Neural crest cell (in vitro differentiated cells): ENCODE data around the gene SLC1A3. TPM values are rescaled to one million over a fixed set of nuclear protein-coding genes. Genes with fewer than 3 reads are reported as not detected.

ENCODE experiments used
- DNase-seq: peaks from one replicate; pipeline ENCODE4 v3.0.0; 2021; ENCODE audit warnings: low read depth, mixed read lengths, low spot score
- H3K27ac Mint-ChIP-seq: one replicate; pipeline ENCODE4 v1.8.0; 2021; ENCODE audit warnings: mild to moderate bottlenecking, mixed read lengths; ENCODE audit not compliant: unreplicated experiment
- H3K27me3 Mint-ChIP-seq: 2 replicates; pipeline ENCODE4 v1.8.0; 2021; ENCODE audit warnings: low read depth, mild to moderate bottlenecking, mixed read lengths
- H3K36me3 Mint-ChIP-seq: 2 replicates; pipeline ENCODE4 v1.8.0; 2021; ENCODE audit warnings: low read depth, mild to moderate bottlenecking, mixed read lengths
- H3K4me1 Mint-ChIP-seq: 2 replicates; pipeline ENCODE4 v1.8.0; 2021; ENCODE audit warnings: mixed read lengths
- H3K4me3 Mint-ChIP-seq: one replicate; pipeline ENCODE4 v1.8.0; 2021; ENCODE audit warnings: mild to moderate bottlenecking, mixed read lengths
- H3K9me3 Mint-ChIP-seq: 2 replicates; pipeline ENCODE4 v1.8.0; 2021; ENCODE audit warnings: mixed read lengths
- total RNA-seq: library from RNA; stranded (reverse); gene quantifications from 2 replicates; pipeline ENCODE4 v1.2.1, GENCODE V29; 2021
- TF ChIP-seq, protein P1 (sequence below): fragments of 200-600 bp; sonication (generic); conservative IDR thresholded peaks from 2 replicates; pipeline ENCODE4 v1.5.0; 2021; ENCODE audit warnings: antibody characterized with exemption, mild to moderate bottlenecking

The SLC1A3 gene
- total RNA-seq, 1 donor from 2014 or later, result 26.5 TPM

DNA sequence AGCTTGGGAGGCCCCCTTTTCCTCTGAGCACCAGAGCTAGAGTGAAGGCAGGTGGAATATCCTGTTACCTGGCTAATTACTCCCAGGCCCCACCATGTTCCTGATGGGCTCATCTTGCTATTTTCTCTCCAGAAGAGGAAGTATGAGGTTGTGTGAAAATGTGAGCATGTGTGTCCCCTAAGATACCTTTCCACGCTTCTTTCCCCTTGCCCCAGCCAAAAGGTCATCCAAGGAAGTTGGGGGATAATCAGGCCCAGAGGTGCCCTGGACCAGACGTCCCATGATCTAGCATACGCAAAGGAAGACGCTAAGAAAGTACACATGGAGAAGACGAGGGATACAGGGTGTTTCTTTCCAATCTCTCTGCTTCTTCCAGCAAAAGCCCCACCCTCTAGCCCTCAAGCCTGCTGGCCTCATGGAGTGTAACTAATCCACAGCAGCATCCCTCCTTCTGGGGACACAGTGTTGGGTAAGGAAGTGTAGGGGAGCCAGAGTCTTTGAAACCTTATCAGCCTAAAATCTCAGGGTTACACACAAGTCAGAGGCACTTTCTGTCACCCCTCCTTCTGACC lies 115.3 kb downstream of the SLC1A3 start:
- TF ChIP-seq, protein P1, sequence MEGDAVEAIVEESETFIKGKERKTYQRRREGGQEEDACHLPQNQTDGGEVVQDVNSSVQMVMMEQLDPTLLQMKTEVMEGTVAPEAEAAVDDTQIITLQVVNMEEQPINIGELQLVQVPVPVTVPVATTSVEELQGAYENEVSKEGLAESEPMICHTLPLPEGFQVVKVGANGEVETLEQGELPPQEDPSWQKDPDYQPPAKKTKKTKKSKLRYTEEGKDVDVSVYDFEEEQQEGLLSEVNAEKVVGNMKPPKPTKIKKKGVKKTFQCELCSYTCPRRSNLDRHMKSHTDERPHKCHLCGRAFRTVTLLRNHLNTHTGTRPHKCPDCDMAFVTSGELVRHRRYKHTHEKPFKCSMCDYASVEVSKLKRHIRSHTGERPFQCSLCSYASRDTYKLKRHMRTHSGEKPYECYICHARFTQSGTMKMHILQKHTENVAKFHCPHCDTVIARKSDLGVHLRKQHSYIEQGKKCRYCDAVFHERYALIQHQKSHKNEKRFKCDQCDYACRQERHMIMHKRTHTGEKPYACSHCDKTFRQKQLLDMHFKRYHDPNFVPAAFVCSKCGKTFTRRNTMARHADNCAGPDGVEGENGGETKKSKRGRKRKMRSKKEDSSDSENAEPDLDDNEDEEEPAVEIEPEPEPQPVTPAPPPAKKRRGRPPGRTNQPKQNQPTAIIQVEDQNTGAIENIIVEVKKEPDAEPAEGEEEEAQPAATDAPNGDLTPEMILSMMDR, result no peak
- no peaks in the 10 kb centered on the region for H3K9me3 Mint-ChIP-seq
- DNase-seq, result no peak
- H3K4me1 Mint-ChIP-seq, result peaks cover 17% of the 10 kb centered on the region
- no peak overlapping the region for H3K27ac Mint-ChIP-seq
- H3K36me3 Mint-ChIP-seq, result no peaks in the 10 kb centered on the region
- H3K27me3 Mint-ChIP-seq, result no peaks in the 10 kb centered on the region
- H3K4me3 Mint-ChIP-seq, result no peak overlapping the region

DNA sequence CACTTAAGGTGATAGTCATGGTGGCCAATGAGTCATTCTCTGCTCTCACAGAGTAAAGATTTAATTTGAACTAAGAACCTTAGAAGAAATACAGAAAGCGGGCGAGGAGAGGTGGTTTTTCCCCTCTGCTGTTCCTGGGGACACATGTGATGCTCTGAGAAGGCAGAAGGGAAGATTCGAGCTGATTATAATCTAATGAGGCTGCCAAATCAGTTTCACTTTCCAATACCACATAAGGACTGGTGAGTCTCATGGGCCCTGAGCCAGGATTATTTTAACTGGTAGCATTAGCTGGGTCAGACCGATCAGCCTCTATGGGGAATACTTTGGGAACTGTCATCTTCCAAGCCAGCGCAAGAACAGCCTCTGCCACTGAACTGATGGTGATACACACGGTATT lies 116.5 kb downstream of the SLC1A3 start:
- no peak overlapping the region for H3K4me3 Mint-ChIP-seq
- no peak for DNase-seq
- H3K9me3 Mint-ChIP-seq, result no peaks in the 10 kb centered on the region
- peaks cover 9% of the 10 kb centered on the region for H3K4me1 Mint-ChIP-seq
- no peak overlapping the region for H3K27ac Mint-ChIP-seq
- TF ChIP-seq, protein P1, result no peak
- H3K27me3 Mint-ChIP-seq, result no peaks in the 10 kb centered on the region
- no peaks in the 10 kb centered on the region for H3K36me3 Mint-ChIP-seq

DNA sequence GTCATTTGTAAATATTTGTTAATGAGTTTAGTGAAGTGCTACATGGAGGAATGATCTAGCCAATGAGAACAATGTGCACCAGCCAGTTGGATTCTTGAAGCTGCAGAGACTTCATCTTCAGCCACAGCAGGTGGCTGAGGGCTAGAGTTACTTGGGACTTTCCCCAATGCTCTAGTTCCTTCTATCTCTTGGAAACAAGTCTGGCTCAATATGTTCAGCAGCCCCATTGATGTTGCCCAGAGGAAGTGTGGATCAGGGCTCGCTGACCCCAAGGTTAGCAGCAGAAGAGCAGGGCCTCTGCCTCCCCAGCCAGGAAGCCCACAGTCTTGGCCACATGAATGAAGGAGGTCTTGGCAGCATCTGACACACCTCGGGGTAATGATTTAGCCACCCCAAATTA lies 117.5 kb downstream of the SLC1A3 start:
- Mint-ChIP-seq H3K27me3 (peaks cover 2% of the 10 kb centered on the region), H3K4me1 (peaks cover 12% of the 10 kb centered on the region), H3K27ac (no peak overlapping the region), H3K36me3 (no peaks in the 10 kb centered on the region), H3K9me3 (no peaks in the 10 kb centered on the region), H3K4me3 (no peak overlapping the region)
- TF ChIP-seq, protein P1, result no peak
- no peak for DNase-seq

DNA sequence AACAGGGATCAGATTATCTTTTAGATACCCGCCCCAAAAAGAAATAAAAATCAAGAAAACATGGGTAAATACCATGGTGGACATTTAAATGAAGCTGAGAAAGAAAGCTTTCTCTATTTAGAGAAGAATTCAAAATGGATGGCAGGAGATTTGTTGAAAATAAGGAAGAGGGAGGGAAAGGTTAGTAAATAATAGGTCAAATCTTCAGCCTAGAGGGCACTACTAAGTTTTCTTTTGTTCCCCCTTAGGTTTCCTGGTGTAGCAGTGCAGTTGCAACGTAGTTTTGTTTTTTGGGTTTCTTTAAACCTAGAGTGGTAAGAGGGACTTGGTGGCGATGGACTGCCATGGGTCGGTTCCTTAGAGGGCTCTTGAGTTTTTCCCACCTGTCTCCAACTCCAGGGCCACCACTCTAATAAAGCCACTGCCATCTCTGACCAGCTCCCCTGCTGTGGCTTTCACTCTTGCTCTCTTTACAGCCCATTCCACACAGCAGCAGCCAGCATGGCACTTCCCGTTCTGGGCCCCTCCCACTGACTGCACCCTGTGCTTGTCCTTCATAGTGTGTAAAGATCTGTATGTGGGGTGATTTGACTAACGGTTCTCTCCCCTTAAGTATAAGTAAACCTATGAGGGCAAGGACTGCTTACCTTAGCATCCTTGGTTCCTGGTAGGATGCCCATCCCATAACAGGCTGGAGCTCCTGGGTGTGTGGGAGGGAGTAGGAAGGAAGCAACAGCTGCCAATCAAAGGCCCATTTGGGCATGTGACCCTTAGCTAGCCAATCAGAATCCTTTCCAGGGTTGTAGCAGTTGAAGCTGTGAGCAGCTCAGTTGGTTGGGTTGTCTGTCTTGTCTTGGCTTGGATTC lies 118.3 kb downstream of the SLC1A3 start:
- TF ChIP-seq, protein P1, result no peak
- no peak overlapping the region for H3K4me3 Mint-ChIP-seq
- no peak overlapping the region for H3K27ac Mint-ChIP-seq
- no peaks in the 10 kb centered on the region for H3K9me3 Mint-ChIP-seq
- peaks cover 2% of the 10 kb centered on the region for H3K27me3 Mint-ChIP-seq
- no peaks in the 10 kb centered on the region for H3K36me3 Mint-ChIP-seq
- peaks cover 14% of the 10 kb centered on the region for H3K4me1 Mint-ChIP-seq
- DNase-seq, result no peak

DNA sequence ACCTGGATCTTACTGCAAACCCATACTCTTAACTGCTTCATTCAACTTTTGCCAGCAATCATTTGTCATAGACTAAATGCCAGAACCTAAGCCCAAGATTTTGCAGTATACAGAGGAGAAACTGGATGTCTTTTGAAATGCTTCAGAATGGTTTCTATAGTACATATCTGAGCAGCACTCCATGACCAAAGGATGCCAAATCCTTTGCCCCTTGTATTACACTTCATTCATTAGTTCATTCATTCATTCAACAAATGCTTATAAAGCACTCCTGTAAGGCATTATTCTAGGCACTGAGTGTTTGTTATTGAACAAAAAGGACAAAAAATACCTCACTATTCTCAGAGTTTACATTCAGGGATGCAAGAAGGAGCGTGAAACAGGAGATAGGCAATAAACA lies 119.9 kb downstream of the SLC1A3 start:
- TF ChIP-seq, protein P1, result no peak
- Mint-ChIP-seq H3K27ac (no peak overlapping the region), H3K4me1 (peaks cover 14% of the 10 kb centered on the region), H3K4me3 (no peak overlapping the region), H3K36me3 (no peaks in the 10 kb centered on the region), H3K27me3 (peaks cover 2% of the 10 kb centered on the region), H3K9me3 (no peaks in the 10 kb centered on the region)
- DNase-seq, result no peak
